GM19193 (cell line): ENCODE measurements around the gene ACOX3.

Source experiments
- POLR2A ChIP-seq: IDR thresholded peaks from 4 replicates; pipeline ENCODE4 v1.6.1; 2011; ENCODE audit not compliant: insufficient read depth, insufficient read length; ENCODE audit errors: extremely low read depth

Gene ACOX3

GRCh38 chr4:8328866-8329559 lies 111.5 kb downstream of the ACOX3 start:
- no peak for TF ChIP-seq POLR2A

DNA sequence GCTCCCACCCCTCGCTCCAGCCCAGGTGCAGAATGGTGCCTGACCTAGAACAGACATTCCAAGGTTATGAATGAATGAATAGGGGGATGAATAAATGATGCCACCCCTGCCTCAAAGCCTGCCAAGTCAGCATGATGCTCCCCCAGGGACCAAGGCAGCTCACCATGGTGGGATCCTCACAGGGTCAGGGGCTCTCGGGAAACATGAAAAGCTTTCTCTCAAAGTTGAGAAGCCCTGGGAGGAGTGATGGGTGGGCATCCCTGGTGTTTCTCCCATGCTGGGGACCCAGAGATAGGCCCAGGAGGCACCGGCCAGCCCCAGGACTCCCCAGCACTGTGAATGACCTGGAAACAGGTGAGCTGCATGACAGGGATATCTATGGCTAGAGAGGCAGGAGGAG lies 112.1 kb downstream of the ACOX3 start:
- no peak for TF ChIP-seq POLR2A

DNA sequence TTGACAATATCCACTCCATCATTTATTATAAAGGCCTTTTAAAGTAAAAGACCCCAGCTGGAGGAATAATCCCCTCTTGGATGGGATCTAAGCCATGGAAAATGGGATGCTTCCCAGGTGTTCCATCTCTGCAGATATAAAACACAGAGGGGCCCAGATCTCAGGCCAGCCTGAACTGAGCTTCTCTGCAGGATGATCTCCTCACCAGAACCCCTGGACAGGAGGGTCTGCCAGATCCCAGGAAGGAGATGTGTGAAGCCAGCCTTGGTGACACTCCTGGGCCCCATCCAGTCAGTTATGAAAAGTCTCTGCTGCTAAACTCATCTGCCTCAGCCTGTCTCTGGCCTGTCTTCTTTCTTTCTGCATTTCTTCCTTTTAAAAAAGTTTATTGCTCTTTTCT lies 114.3 kb downstream of the ACOX3 start:
- TF ChIP-seq POLR2A: no peak

DNA sequence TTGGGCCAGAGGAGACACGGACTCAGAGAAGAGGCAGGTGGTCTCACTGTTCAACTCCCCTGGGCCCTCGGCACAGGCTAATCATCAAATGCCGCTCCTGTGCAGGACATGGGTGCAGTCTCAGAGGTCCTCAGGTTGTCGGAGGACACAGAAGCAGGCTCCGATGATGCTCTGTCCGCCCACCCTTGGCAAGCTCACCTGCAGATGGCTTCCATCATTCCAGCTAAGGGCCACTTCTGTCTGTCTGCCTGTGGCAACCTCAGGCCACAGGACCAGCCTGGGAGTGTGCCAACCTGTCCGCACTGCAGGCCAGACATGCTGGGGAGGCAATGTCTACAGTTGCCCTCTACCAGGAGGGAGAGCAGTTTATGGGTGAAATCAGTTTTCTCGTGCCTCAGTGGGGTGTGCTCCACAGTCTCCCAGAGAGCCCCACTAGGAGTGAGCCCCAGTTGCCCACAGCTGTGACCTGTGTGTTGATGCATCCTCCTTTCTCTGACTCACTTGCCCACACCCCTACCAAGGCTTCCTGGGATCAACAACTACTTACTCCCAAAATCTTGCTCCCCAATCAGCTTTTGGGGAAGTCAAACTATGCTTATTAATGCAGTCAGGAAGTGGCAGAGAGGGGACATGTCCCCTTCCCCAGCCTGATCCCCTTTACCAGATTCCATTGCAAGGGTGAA lies 115.1 kb downstream of the ACOX3 start:
- no peak for TF ChIP-seq POLR2A

GRCh38 chr4:8324640-8325239 lies 115.8 kb downstream of the ACOX3 start:
- no peak for TF ChIP-seq POLR2A

- TF ChIP-seq POLR2A: no peak
These were observed 116.5 kb downstream of the ACOX3 start for GRCh38 chr4:8323947-8324555.

- no peak for TF ChIP-seq POLR2A
These were observed 117.5 kb downstream of the ACOX3 start for GRCh38 chr4:8322794-8323704.

GRCh38 chr4:8321771-8322170 lies 118.8 kb downstream of the ACOX3 start:
- no peak for TF ChIP-seq POLR2A

GRCh38 chr4:8321220-8321619 lies 119.3 kb downstream of the ACOX3 start:
- no peak for TF ChIP-seq POLR2A

DNA sequence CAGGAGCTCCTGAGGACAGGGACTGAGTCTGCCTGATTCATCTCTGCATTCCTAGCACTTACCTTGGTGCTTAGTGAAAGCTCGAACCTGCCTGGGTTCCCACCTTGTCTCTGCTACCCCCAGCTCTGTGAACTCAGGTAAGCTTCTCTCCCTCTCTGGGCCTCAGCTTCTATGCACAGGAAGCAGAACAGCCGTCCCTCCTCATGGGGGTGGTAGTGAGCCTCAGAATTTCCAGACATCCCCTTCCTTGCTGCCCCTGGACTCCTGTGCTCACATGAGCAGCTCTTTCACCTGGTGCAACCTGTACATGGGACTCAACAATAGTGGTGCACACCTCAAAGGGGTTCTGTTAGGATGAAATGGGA lies 120.2 kb downstream of the ACOX3 start:
- no peak for TF ChIP-seq POLR2A

DNA sequence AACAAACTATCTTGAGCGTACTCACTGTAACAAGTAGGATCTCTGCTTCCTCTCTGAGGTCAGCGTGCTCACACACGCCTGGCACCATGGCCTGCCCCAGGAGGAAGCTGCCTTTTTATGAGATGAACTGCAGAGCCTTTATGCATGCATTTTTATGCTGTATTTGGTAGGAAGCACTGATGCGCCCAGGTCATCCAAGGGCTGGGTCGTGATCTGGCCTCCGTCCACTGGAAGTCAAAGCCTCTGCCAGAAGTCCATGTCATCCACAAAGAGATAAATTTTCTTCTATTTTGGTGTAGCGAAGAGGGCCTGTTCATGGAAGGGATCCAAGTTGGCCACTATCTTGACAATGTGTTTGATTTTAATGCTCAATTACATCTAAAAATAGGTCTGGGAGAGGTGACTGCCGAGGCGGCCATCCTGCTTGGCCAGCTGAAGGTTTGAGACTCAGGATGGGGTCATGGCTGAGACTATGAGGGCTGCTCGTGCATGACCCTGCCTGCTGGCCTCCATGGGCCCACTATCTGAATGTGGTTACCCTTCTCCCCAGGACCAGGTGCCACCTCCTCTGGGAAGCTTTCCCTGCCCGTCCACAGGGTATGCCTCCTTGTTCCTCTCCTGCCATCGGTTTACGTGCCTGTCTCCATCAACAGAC lies 120.7 kb downstream of the ACOX3 start:
- no peak for TF ChIP-seq POLR2A

DNA sequence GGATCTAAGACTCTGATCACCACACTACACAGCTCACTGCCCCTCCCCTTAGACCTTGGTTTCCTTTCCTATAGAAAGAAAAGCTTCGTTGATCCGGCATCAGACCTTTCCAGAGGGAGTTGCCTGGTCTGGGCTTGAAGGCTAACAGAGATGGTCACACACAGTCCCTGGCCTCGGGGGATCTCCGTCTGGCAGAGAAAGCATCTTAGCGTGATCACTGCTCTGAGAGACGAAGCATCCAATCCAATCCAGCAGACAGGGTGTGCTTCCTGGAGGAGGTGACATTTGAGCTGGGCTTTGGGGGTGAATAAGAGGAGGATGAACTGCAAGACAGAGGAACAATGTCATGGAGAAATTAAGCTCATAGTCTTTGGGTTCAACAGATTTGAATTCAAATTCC lies 121.5 kb downstream of the ACOX3 start:
- no peak for TF ChIP-seq POLR2A

DNA sequence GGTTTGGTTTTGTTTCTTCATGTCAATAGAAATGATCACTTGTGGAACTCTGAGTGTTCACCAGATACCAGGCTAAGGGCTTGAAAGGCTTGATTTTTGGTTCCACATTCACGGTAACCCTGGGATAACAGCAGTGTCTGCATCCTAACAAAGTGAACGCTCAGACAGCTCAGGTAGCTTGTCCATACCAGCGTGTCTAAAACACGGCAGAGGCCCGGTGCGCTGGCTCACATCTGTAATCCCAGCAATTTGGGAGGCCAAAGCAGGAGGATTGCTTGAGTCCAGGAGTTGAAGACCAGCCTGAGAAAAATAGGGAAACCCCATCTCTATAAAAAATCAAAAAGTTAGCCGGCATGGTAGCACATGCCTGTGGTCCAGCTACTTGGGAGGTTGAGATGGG lies 122.0 kb downstream of the ACOX3 start:
- no peak for TF ChIP-seq POLR2A

GRCh38 chr4:8317474-8317873 lies 123.0 kb downstream of the ACOX3 start:
- no peak for TF ChIP-seq POLR2A
